ENCODE data around the gene SP2.

DNA sequence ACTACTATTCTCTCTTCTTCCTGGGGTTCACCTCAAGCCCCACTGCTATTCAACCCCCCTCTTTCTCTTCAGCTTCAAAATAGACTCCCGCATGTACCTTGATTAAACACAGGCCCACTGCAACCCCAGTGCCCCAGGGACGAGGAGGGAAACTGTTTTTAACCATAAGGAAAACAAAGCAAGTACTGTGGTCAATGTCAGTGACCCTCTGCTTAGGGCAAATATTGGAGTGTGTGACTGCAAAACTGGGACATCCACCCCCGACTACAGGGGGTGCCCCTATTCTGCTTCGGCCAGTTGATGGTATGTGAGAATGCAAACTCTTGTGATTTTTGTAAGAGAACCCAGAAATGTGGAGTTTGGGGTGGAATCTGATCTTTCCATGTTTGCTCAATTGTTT lies 35.8 kb downstream of the SP2 start:
- TF ChIP-seq, protein P1, sequence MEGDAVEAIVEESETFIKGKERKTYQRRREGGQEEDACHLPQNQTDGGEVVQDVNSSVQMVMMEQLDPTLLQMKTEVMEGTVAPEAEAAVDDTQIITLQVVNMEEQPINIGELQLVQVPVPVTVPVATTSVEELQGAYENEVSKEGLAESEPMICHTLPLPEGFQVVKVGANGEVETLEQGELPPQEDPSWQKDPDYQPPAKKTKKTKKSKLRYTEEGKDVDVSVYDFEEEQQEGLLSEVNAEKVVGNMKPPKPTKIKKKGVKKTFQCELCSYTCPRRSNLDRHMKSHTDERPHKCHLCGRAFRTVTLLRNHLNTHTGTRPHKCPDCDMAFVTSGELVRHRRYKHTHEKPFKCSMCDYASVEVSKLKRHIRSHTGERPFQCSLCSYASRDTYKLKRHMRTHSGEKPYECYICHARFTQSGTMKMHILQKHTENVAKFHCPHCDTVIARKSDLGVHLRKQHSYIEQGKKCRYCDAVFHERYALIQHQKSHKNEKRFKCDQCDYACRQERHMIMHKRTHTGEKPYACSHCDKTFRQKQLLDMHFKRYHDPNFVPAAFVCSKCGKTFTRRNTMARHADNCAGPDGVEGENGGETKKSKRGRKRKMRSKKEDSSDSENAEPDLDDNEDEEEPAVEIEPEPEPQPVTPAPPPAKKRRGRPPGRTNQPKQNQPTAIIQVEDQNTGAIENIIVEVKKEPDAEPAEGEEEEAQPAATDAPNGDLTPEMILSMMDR (IDR thresholded peaks at IDR 0.05) = no peak
- no peak for TF ChIP-seq POLR2A (IDR thresholded peaks at IDR 0.05)
